ENCODE data around the gene SLC25A39.
"Not testable (repeated sequence)": the region's sequence is repeated elsewhere in the genome, so short reads cannot be mapped to it uniquely, and the experiment has no call there.

The SLC25A39 gene

DNA sequence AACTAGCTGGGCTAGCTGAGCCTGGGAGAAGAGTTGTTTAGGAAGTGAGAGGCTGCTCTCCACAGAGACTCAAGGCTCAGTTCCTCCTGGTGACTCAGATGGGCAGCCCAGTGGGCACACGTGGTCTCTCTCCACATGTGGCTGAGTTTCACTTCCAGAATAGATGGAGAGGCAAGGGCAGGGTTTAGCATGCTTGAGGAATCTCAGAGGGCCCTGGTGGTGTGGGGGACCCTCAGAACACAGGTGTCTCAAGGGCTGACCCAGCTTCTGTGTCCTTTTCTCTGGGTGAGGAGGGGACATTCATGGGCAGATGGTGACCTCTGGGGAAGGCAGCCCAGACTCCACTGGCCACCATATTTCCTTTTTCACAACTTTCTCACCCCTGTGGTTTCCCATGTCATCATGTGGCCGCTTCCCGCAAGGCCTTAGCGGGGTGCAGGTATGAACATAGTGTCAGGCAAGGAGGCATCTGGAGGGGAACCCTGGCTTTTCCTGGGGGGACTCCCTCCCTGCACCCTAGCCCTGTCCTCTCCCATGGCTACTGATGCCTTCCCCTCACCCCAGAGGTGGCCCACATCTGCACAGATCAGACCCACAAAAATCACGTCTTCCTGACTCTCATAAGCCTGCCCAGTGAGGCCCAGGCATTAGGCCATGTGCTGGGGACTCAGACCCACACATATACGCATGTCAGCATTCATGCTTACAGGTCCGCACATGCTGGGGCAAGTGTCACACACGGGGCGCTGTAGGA lies 23.8 kb upstream of the SLC25A39 start:
- DNase-seq (ENCODE audit: low spot score): peak; percentile 82
- in situ Hi-C loops (cut with MboI; ENCODE audit: low pct_unique_long_range_greater_than_20kb, low sequenced_read_pairs, unreplicated experiment): no loop called here
- TF ChIP-seq, protein P1, sequence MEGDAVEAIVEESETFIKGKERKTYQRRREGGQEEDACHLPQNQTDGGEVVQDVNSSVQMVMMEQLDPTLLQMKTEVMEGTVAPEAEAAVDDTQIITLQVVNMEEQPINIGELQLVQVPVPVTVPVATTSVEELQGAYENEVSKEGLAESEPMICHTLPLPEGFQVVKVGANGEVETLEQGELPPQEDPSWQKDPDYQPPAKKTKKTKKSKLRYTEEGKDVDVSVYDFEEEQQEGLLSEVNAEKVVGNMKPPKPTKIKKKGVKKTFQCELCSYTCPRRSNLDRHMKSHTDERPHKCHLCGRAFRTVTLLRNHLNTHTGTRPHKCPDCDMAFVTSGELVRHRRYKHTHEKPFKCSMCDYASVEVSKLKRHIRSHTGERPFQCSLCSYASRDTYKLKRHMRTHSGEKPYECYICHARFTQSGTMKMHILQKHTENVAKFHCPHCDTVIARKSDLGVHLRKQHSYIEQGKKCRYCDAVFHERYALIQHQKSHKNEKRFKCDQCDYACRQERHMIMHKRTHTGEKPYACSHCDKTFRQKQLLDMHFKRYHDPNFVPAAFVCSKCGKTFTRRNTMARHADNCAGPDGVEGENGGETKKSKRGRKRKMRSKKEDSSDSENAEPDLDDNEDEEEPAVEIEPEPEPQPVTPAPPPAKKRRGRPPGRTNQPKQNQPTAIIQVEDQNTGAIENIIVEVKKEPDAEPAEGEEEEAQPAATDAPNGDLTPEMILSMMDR (IDR thresholded peaks at IDR 0.05; ENCODE audit: extremely low read depth, insufficient read depth, missing control alignments): no peak

DNA sequence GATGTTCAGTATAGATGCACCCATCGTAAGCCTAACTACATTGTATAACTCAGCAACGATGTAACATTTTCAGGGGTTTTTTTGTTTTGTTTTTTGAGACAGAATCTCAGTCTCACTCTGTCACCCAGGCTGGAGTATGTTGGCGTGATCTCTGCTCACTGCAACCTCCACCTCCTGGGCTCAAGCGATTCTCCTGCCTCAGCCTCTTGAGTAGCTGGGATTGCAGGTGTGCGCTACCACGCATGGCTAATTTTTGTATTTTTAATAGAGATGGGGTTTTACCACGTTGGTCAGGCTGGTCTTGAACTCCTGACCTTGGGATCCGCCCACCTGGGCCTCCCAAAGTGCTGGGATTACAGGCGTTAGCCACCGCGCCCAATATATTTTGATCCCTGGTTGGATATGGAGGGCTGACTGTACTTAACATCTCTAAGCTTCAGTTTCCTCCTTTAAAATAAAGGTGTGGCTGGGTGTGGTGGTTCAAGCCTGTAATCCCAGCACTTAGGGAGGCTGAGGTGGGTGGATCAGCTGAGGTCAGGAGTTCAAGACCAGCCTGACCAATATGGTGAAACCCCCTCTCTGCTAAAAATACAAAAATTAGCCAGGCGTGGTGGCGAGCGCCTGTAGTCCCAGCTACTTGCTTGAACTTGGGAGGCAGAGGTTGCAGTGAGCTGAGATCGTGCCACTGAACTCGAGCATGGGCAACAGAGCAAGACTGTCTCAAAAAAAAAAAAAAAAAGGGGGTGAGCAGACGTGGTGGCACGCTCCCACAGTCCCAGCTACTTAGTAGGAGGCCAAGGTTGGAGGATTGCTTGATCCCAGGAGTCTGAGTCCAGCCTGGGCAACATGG lies 22.8 kb upstream of the SLC25A39 start:
- DNase-seq (ENCODE audit: low spot score); in situ Hi-C loops (cut with MboI; ENCODE audit: low pct_unique_long_range_greater_than_20kb, low sequenced_read_pairs, unreplicated experiment): not testable (repeated sequence)

DNA sequence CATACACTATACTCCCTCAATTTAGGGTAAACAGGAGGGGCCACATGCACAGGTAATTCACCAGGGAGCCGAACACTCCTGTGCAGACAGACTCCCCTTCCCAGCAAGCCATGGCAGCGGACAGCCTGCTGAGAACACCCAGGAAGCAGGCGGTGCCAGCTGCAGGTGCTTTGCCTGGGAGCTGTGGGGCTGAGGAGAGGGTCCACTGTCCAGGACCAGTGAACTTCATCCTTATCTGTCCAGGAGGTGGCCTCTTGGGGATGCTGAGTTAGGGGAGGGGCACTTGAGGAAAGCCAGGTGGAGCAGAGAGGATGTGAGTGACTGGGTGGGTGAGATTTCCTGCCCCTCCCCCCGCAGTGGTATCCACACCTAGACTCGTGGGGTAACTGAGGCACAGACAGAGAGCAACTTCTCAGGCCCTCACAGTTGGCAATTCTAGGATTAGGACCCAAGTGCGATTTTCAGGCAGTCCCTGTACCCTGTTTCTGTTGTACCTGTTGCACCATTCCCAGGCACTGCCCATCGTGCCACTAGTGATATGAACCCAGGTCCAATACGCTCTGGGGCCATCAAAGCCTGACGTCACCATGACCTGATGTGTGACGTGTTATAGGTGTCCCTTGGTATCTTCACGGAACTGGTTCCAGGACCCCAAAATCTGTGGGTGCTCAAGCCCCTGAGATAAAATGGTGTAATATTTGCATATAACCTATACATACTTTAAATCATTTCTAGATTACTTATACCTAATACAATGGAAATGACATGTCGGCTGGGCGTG lies 21.6 kb upstream of the SLC25A39 start:
- DNase-seq (ENCODE audit: low spot score): no peak
- TF ChIP-seq, protein P1 (IDR thresholded peaks at IDR 0.05; ENCODE audit: extremely low read depth, insufficient read depth, missing control alignments): peak; percentile 7
- in situ Hi-C loops (cut with MboI; ENCODE audit: low pct_unique_long_range_greater_than_20kb, low sequenced_read_pairs, unreplicated experiment): no loop called here

DNA sequence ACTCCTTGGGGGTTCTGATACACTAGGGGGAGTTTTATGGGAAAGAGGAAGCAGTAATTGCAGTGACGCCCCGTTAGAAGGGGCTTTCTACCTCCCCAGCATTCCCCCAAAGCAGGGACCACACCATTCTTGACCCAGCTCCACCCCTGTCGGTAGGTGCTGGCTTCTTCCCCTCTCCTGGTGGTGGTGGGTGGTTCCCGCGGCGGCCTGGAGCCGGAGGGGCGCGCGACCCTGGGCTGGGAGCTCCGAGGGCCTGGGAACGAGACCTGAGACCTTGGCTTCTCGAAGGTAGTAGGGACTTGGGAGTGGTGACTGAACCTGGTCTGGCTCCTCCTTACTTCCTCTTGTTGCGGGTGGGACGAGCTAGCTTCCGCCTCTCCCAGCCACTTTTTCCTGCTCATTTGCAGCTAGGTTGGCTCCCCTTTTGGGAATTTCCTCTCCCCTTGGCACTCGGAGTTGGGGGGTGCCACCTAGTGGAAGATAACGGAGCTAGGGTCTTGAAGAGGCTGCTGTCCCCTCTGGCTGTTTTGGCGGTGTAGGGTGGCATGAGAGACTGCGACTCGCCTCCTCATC lies 20.9 kb upstream of the SLC25A39 start:
- in situ Hi-C loops (cut with MboI; ENCODE audit: low pct_unique_long_range_greater_than_20kb, low sequenced_read_pairs, unreplicated experiment): no loop called here

DNA sequence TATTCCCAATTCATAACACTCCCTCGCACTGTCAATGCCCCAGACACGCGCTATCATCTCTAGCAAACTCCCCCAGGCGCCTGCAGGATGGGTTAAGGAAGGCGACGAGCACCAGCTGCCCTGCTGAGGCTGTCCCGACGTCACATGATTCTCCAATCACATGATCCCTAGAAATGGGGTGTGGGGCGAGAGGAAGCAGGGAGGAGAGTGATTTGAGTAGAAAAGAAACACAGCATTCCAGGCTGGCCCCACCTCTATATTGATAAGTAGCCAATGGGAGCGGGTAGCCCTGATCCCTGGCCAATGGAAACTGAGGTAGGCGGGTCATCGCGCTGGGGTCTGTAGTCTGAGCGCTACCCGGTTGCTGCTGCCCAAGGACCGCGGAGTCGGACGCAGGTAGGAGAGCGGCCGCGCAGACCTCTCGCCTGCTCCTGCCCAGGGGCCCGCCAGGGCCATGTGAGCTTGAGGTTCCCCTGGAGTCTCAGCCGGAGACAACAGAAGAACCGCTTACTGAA lies 20.4 kb upstream of the SLC25A39 start, which contains the start of gene GRN:
TSS of gene GRN (plus strand) at position 364 of the 515 bp plus-strand sequence. CDS start 3,863 bp downstream, outside the sequence.
- TF ChIP-seq, protein P1 (IDR thresholded peaks at IDR 0.05; ENCODE audit: extremely low read depth, insufficient read depth, missing control alignments): no peak
- DNase-seq (ENCODE audit: low spot score): peak; percentile 95
- in situ Hi-C loops (cut with MboI; ENCODE audit: low pct_unique_long_range_greater_than_20kb, low sequenced_read_pairs, unreplicated experiment): no loop called here

More for the DNA sequence above, 20.9 kb upstream of the SLC25A39 start:
- peak; percentile 56 for DNase-seq (ENCODE audit: low spot score)
- TF ChIP-seq, protein P1 (IDR thresholded peaks at IDR 0.05; ENCODE audit: extremely low read depth, insufficient read depth, missing control alignments): peak; percentile 73

DNA sequence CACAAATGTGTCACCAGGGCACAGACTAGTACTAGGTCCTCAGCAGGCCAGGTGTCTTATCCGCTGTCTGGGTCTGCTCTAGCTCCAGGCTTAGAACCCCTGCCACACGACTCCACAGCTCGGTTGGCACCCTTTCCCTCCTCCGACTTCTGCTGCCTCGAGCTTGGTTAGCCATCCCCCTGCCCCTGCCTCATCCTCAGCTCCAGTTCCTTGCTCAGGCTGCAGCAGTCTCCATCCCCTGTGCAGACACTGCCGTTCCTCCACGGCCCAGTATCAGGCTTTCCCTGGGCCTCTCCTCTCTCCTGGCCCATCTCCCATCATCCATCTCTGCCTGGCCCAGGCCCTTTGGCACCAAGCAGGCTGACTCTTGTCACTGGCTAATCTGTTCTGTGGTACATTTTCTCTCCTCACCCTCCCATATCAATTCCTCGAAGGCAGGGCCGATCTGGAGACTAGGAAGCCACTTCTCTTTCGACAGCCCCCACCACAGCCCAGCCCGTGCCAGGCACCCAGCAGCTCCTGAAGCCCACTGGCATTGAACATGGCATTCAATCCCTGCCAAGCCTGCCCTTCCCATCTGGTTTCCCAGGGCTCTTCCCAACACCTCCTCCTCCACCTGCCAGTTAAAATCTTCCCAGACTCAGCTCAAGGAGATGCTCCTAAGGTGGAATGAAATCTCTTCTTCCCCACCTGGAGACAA lies 19.0 kb upstream of the SLC25A39 start:
- TF ChIP-seq, protein P1 (IDR thresholded peaks at IDR 0.05; ENCODE audit: extremely low read depth, insufficient read depth, missing control alignments): no peak
- DNase-seq (ENCODE audit: low spot score): no peak
- in situ Hi-C loops (cut with MboI; ENCODE audit: low pct_unique_long_range_greater_than_20kb, low sequenced_read_pairs, unreplicated experiment): no loop called here

DNA sequence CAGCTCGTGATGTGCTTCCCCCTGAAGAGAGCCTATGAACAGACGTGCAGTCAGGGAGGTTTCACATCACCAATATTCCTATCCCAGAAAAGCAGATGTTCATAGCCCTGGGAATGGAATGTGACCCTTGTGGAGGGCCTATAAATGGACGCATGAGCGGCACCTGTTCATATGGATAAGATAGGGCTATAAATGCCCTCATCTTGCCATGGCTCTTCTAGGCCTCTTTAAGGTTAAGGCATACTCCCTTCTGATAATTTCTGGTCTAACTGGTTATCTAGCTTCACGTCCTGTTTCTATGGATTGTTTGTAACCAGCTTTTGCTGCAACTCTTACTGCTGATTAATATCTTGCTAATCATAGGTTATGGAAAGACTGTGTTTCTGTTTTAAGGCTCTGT lies 15.9 kb upstream of the SLC25A39 start:
- DNase-seq (ENCODE audit: low spot score); in situ Hi-C loops (cut with MboI; ENCODE audit: low pct_unique_long_range_greater_than_20kb, low sequenced_read_pairs, unreplicated experiment): not testable (repeated sequence)
